ENCODE results near the gene CLN3. TPM values are rescaled to one million over a fixed set of nuclear protein-coding genes. Genes with fewer than 3 reads are reported as not detected.
"Not testable (repeated sequence)": the region's sequence is repeated elsewhere in the genome, so short reads cannot be mapped to it uniquely, and the experiment has no call there.

The CLN3 gene
- total and polyA plus RNA-seq, 2 experiments from 2014 or later = 25.2 to 39.2 TPM

DNA sequence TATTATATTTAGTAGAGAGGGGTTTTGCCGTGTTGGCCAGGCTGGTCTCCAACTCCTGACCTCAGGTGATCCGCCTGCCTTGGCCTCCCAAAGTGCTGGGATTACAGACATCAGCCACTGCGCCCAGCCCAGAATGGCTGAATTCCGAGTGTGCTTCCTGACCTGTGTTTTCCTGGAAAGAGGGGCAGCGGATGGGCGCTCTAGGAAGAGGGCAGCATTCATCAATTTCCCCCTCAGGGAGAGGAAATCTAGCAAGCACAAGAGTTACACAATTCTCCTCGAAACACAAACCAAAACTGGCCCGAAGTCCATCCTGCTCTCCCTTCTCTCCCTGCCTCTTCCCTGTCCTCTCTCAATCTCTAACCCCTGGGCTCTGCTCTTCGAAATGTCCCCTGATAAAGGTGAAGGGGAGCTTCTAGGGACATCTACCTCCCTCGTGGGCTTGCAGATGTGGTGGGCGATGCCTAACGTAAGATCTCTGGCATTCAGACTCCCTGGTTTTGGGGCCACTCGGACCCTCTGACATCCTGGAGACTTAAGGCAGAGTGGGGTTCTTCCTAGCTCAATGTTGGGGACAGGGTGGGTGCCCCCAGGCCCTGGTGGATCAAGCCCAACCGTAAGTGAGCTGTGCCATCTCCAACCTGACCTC is 13.7 kb upstream of the CLN3 start:
- no peak overlapping the region for H3K27ac ChIP-seq
- DNase-seq (ENCODE audit: low read depth in 1 of 2, low spot score in 1 of 2) = no peak
- H3K9me3 ChIP-seq (ENCODE audit: low read depth) = no peaks in the 10 kb centered on the region
- no peaks in the 10 kb centered on the region for H3K36me3 ChIP-seq
- H3K4me1 ChIP-seq (ENCODE audit: low read depth) = no peaks in the 10 kb centered on the region
- peaks cover 12% of the 10 kb centered on the region for H3K27me3 ChIP-seq
- H3K4me3 ChIP-seq = no peak overlapping the region
- TF ChIP-seq, protein P1, sequence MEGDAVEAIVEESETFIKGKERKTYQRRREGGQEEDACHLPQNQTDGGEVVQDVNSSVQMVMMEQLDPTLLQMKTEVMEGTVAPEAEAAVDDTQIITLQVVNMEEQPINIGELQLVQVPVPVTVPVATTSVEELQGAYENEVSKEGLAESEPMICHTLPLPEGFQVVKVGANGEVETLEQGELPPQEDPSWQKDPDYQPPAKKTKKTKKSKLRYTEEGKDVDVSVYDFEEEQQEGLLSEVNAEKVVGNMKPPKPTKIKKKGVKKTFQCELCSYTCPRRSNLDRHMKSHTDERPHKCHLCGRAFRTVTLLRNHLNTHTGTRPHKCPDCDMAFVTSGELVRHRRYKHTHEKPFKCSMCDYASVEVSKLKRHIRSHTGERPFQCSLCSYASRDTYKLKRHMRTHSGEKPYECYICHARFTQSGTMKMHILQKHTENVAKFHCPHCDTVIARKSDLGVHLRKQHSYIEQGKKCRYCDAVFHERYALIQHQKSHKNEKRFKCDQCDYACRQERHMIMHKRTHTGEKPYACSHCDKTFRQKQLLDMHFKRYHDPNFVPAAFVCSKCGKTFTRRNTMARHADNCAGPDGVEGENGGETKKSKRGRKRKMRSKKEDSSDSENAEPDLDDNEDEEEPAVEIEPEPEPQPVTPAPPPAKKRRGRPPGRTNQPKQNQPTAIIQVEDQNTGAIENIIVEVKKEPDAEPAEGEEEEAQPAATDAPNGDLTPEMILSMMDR (IDR thresholded peaks at IDR 0.05; ENCODE audit: low read depth, low read length) = no peak

DNA sequence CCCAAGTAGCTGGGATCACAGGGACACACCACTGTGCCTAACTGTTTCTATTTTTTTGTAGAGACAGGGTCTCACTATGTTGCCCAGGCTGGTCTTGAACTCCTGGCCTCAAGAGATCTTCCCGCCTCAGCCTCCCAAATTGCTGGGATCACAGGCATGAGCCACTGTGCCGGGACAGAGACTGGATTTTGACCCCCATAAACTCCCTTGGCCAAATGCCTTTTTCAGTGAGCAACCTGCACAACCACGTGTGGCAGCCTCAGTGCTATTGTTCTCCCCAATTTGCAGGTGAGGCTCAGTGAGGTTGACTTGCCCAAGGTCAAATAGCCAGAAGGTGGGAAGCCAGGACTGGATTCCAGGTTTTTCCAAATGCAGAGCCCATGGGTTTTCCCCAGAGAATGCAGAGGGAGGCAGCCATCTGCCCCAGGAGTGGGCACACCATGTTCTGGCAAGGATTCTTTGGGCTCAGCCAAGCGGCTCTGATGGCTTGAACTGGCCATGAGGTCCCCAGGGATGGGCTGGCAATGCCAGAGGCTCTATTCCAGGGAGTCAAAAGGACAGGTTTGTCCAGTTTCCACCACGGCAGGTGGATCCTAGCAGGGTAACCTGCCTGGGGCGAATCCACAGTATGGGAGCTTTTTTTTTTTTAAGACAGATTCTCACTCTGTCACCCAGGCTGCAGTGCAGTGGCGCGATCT is 13.0 kb upstream of the CLN3 start:
- TF ChIP-seq, protein P1 (IDR thresholded peaks at IDR 0.05; ENCODE audit: low read depth, low read length) = no peak
- no peaks in the 10 kb centered on the region for H3K4me1 ChIP-seq (ENCODE audit: low read depth)
- no peak overlapping the region for H3K4me3 ChIP-seq
- no peaks in the 10 kb centered on the region for H3K9me3 ChIP-seq (ENCODE audit: low read depth)
- no peak for DNase-seq (ENCODE audit: low read depth in 1 of 2, low spot score in 1 of 2)
- H3K36me3 ChIP-seq = no peaks in the 10 kb centered on the region
- H3K27ac ChIP-seq = no peak overlapping the region
- peaks cover 12% of the 10 kb centered on the region for H3K27me3 ChIP-seq

DNA sequence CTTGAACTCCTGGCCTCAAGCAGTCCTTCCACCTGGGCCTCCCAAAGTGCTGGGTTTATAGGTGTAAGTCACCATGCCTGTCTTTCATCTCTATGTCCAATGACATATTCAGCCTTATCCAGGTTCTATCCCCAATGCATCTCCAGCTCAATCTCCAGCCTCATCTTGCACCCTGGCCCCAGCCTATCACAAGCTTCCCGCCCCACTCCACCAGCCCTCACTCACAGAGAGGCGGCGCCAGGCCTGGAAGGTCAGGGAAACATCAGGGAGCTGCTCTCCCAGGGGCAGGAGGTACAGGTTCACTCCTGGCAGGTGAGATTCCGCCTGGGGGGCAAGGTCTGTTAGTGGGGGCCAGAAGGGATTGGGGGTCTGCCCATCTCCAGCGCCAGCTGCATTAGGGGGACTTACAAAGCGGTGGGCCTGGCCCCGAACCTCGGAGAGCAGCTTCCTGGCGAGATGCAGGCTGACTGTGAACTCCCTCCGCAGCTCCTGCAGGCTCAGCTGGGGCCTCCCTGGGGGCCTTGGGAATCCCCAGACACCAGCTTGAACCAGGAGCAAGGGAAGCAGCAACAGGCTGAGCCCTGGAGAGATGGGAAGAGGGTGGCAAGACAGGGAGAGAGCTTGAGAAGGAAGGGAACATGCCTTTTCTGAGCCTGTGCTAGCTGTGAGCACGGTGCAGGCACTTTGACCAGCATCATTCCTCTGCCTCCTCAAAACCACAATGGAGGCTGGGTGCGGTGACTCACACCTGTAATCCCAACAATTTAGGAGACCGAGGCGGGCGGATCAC is 11.8 kb upstream of the CLN3 start:
- Histone ChIP-seq H3K36me3 (no peaks in the 10 kb centered on the region), H3K4me3 (no peak overlapping the region), H3K27me3 (peaks cover 12% of the 10 kb centered on the region), H3K4me1 (ENCODE audit: low read depth) (no peaks in the 10 kb centered on the region), H3K27ac (no peak overlapping the region), H3K9me3 (ENCODE audit: low read depth) (no peaks in the 10 kb centered on the region)
- no peak for DNase-seq (ENCODE audit: low read depth in 1 of 2, low spot score in 1 of 2)
- TF ChIP-seq, protein P1 (IDR thresholded peaks at IDR 0.05; ENCODE audit: low read depth, low read length) = no peak

DNA sequence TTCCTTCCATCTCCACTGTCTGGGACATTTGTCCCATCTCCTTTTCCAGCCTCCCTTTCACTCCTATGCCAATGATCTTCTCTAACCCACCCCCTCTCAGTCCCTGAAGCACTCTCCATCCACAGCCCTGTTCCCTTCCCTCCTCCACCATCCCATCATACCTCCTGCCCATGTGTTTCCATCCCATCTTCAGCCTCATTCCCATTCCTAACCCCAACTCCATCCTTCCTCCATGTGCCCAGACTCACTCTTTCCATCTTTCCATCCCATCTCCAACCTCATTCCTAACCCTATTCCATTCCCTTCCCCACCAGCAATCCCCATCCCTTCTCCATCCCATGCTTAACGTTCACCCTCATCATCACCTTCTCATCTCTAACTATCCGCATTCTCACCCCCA is 10.4 kb upstream of the CLN3 start:
- H3K27ac ChIP-seq = no peak overlapping the region
- H3K4me3 ChIP-seq = no peak overlapping the region
- peaks cover 12% of the 10 kb centered on the region for H3K27me3 ChIP-seq
- no peaks in the 10 kb centered on the region for H3K9me3 ChIP-seq (ENCODE audit: low read depth)
- no peak for DNase-seq (ENCODE audit: low read depth in 1 of 2, low spot score in 1 of 2)
- H3K4me1 ChIP-seq (ENCODE audit: low read depth) = no peaks in the 10 kb centered on the region
- TF ChIP-seq, protein P1 (IDR thresholded peaks at IDR 0.05; ENCODE audit: low read depth, low read length) = no peak
- H3K36me3 ChIP-seq = no peaks in the 10 kb centered on the region

DNA sequence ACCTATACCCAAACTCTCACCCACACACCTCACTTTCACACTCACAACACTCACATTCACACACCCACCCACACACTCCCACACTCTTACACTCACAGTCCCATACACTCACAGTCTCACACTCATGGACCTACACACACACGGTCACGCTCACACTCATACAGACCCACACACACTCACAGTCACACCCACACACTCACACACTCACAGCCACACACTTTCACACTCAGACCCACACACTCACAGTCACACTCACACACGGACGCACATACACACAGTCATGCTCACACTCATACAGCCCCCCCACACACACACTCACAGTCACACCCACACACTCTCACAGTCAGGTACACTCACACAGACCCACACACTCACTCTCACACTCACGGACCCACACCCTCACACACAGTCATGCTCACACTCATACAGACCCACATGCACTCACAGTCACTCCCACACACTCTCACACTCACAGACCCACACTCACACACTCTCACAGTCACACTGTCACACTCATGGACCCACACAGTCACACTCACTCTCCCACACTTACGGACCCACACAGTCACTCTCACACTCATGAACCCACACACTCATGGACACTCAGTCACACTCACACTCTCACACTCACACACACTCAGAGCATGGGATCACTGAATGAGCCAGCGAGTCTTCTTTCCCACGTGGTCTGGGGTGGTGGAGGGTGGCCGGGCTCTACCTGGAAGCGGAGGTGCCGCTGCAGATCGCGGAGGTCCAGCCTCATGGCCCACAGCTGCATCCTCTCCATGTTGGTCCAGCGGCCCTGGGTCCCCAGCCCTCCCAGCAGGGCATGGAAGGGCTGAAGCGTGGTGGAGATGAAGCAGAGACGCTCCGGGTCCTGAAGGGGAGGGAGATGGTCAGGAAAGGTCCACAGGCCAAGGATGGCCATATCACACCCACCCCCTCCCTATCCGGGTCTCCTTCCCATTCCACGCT is 9.7 kb upstream of the CLN3 start:
- TF ChIP-seq, protein P1 (IDR thresholded peaks at IDR 0.05; ENCODE audit: low read depth, low read length) = no peak
- peaks cover 12% of the 10 kb centered on the region for H3K27me3 ChIP-seq
- no peaks in the 10 kb centered on the region for H3K4me1 ChIP-seq (ENCODE audit: low read depth)
- no peaks in the 10 kb centered on the region for H3K36me3 ChIP-seq
- no peak for DNase-seq (ENCODE audit: low read depth in 1 of 2, low spot score in 1 of 2)
- H3K4me3 ChIP-seq = no peak overlapping the region
- no peaks in the 10 kb centered on the region for H3K9me3 ChIP-seq (ENCODE audit: low read depth)
- no peak overlapping the region for H3K27ac ChIP-seq

DNA sequence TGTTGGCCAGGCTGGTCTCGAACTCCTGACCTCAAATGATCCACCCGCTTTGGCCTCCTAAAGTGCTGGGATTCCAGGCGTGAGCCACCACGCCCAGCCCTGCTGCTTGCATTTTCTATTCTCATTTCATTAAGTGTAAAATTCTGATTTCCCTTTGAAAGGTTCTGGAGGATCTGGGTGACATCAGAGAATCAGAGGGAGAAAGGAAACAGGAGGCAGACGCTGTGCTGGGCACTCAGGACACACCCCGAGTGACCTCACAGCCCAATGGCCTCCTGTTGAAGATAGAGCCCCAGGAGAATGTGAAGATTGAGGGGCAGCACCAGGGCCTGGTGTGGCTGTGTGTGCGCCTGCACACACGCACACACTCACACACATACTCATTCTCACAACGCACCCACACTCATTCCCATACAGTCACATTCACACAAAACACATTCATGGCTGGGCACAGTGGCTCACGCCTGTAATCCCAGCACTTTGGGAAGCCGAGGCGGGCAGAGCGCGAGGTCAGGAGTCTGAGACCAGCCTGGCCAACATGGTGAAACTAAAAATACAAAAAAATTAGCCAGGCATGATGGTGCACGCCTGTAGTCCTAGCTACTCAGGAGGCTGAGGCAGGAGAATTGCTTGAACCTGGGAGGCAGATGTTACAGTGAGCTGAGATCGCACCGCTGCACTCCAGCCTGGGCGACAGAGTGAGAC is 8.8 kb upstream of the CLN3 start:
- not testable (repeated sequence) for H3K36me3 ChIP-seq; H3K27ac ChIP-seq; H3K27me3 ChIP-seq; H3K9me3 ChIP-seq (ENCODE audit: low read depth); DNase-seq (ENCODE audit: low read depth in 1 of 2, low spot score in 1 of 2); H3K4me1 ChIP-seq (ENCODE audit: low read depth); H3K4me3 ChIP-seq

All from cardiac muscle cell (in vitro differentiated cells and primary cell).